K562 (cell line): ENCODE measurements around the gene CHST13.

Experiments used
- CTCF ChIP-seq, 3 experiments: IDR thresholded peaks in 2 of 3; conservative IDR thresholded peaks in 1 of 3; 2 replicates each; pipeline ENCODE4 v1.5.1; 2011 to 2012; ENCODE audit warnings: low read length in 3 of 3, mild to moderate bottlenecking in 3 of 3, control low read depth in 2 of 3, improper control_type of control experiment in 1 of 3, inconsistent platforms in 1 of 3, low read depth in 1 of 3, mixed read lengths in 1 of 3, moderate library complexity in 1 of 3; ENCODE audit not compliant: insufficient read depth in 2 of 3
- DDX20 ChIP-seq: fragments of 450-650 bp; IDR thresholded peaks from 2 replicates; pipeline ENCODE4 v1.6.1; 2016; ENCODE audit warnings: missing genetic modification characterization, low read depth, mild to moderate bottlenecking, missing compliant biosample characterization, moderate library complexity
- E2F1 ChIP-seq: sonication (generic); formaldehyde crosslinking; IDR thresholded peaks from 2 replicates; pipeline ENCODE4 v1.8.1; 2023; ENCODE audit warnings: mild to moderate bottlenecking, missing genetic modification reagents, moderate library complexity
- ERF ChIP-seq: fragments of 450-650 bp; formaldehyde crosslinking; IDR thresholded peaks from 2 replicates; pipeline ENCODE4 v1.4.0; 2020; ENCODE audit warnings: mild to moderate bottlenecking, mixed read lengths
- MLX ChIP-seq, 2 experiments: fragments of 450-650 bp in 1 of 2; sonication (generic) in 1 of 2; formaldehyde crosslinking; conservative IDR thresholded peaks; 2 replicates each; pipeline versions ENCODE4 v1.4.0 to v1.8.1; 2020 to 2022; ENCODE audit warnings: mild to moderate bottlenecking in 1 of 2, missing genetic modification reagents in 1 of 2
- POLR2A ChIP-seq: fragments of 450-650 bp; conservative IDR thresholded peaks from 2 replicates; pipeline ENCODE4 v1.6.1; 2016
- POLR2AphosphoS5 ChIP-seq: IDR thresholded peaks from 2 replicates; pipeline ENCODE4 v1.6.1; 2011; ENCODE audit warnings: mild to moderate bottlenecking, low read depth, low read length, moderate library complexity; ENCODE audit not compliant: control insufficient read depth, insufficient read depth
- TAF1 ChIP-seq: IDR thresholded peaks from 2 replicates; pipeline ENCODE4 v1.6.1; 2011; ENCODE audit warnings: mild to moderate bottlenecking, low read length, moderate library complexity; ENCODE audit not compliant: insufficient read depth, control insufficient read depth, severe bottlenecking; ENCODE audit errors: extremely low read depth
- ZNF311 ChIP-seq: fragments of 250-450 bp; sonication (Bioruptor Pico); IDR thresholded peaks from 2 replicates; pipeline ENCODE4 v1.4.0; 2020; ENCODE audit warnings: mild to moderate bottlenecking, moderate library complexity

- TF ChIP-seq POLR2A = no peak
- no peak for TF ChIP-seq DDX20 (tag)
- TF ChIP-seq MLX (CRISPR knock-in tag; conservative IDR thresholded peaks at IDR 0.05) = no peak
- no peak for TF ChIP-seq TAF1
- no peak for TF ChIP-seq E2F1
- TF ChIP-seq ERF (CRISPR knock-in tag) = no peak
- TF ChIP-seq POLR2AphosphoS5 = no peak
- TF ChIP-seq ZNF311 = no peak
- 0 out of 6 replicates have a peak, but pooled peaks have one; percentile 12 to 18 (median 14) for TF ChIP-seq CTCF (IDR thresholded peaks at IDR 0.05 in 2 of 3, conservative IDR thresholded peaks at IDR 0.05 in 1 of 3; ENCODE audit: insufficient read depth in 2 of 3, low read depth in 1 of 3, low read length in 3 of 3)
These were observed 36.7 kb upstream of the CHST13 start for GRCh38 chr3:126487151-126487771.
